ENCODE data around the gene FEN1.

Gene FEN1

GRCh38 chr11:61797263-61797944 is 4.7 kb downstream of the FEN1 start:
- Histone ChIP-seq H3K23ac (ENCODE audit: low read length) (no peak overlapping the region), H3K4ac (ENCODE audit: low read depth, low read length) (no peak overlapping the region), H2AK5ac (ENCODE audit: low read length) (no peak overlapping the region), H3K79me1 (ENCODE audit: low read length) (peaks cover 15% of the 10 kb centered on the region), H2BK120ac (ENCODE audit: low read depth, low read length) (no peak overlapping the region), H2BK15ac (replicated peaks; ENCODE audit: low read depth) (no peak overlapping the region), H4K5ac (ENCODE audit: low read length) (no peak overlapping the region), H3K79me2 (ENCODE audit: control insufficient read depth, insufficient read depth, low read length) (peaks cover 33% of the 10 kb centered on the region), H4K8ac (ENCODE audit: low read depth, low read length) (no peak overlapping the region), H3K56ac (ENCODE audit: low read length) (no peak overlapping the region), H3K9ac (ENCODE audit: low read length) (no peak overlapping the region), H3K27me3 (ENCODE audit: insufficient read depth, low read length, poor library complexity) (no peaks in the 10 kb centered on the region), H3K36me3 (ENCODE audit: control insufficient read depth, insufficient read depth, low read length) (peaks cover 11% of the 10 kb centered on the region), H3K4me2 (ENCODE audit: low read length) (no peak overlapping the region), H3K4me3 (ENCODE audit: low read length) (no peak overlapping the region), H3K18ac (ENCODE audit: low read length) (no peak overlapping the region), H2BK5ac (ENCODE audit: low read length) (no peak overlapping the region), H3K4me1 (ENCODE audit: control insufficient read depth, low read depth, low read length) (no peaks in the 10 kb centered on the region), H3K27ac (ENCODE audit: low read depth, low read length) (no peak overlapping the region)
- DNase-seq = peak; percentile 86
- no CpG with 5 or more reads among the region's 3 CpGs for WGBS (ENCODE audit: extremely low coverage, insufficient coverage, low lambda C conversion rate)

- Histone ChIP-seq H3K4me3 (ENCODE audit: low read length) (no peak overlapping the region), H3K79me2 (ENCODE audit: control insufficient read depth, insufficient read depth, low read length) (peaks cover 15% of the 10 kb centered on the region), H3K18ac (ENCODE audit: low read length) (no peak overlapping the region), H3K56ac (ENCODE audit: low read length) (no peak overlapping the region), H4K8ac (ENCODE audit: low read depth, low read length) (no peak overlapping the region), H3K27ac (ENCODE audit: low read depth, low read length) (no peak overlapping the region), H2BK15ac (replicated peaks; ENCODE audit: low read depth) (no peak overlapping the region), H3K9ac (ENCODE audit: low read length) (no peak overlapping the region), H4K5ac (ENCODE audit: low read length) (no peak overlapping the region), H3K36me3 (ENCODE audit: control insufficient read depth, insufficient read depth, low read length) (peaks cover 32% of the 10 kb centered on the region), H3K4ac (ENCODE audit: low read depth, low read length) (no peak overlapping the region), H3K79me1 (ENCODE audit: low read length) (peaks cover 13% of the 10 kb centered on the region), H3K27me3 (ENCODE audit: insufficient read depth, low read length, poor library complexity) (no peaks in the 10 kb centered on the region), H3K23ac (ENCODE audit: low read length) (no peak overlapping the region), H3K4me1 (ENCODE audit: control insufficient read depth, low read depth, low read length) (no peaks in the 10 kb centered on the region), H3K4me2 (ENCODE audit: low read length) (no peak overlapping the region), H2BK120ac (ENCODE audit: low read depth, low read length) (no peak overlapping the region), H2AK5ac (ENCODE audit: low read length) (no peak overlapping the region), H2BK5ac (ENCODE audit: low read length) (no peak overlapping the region)
- no CpG with 5 or more reads among the region's 2 CpGs for WGBS (ENCODE audit: extremely low coverage, insufficient coverage, low lambda C conversion rate)
- no peak for DNase-seq
Measured at GRCh38 chr11:61799665-61800284, 7.1 kb downstream of the FEN1 start.

- Histone ChIP-seq H3K27ac (ENCODE audit: low read depth, low read length) (no peak overlapping the region), H3K9ac (ENCODE audit: low read length) (no peak overlapping the region)
Measured at GRCh38 chr11:61800331-61801281, 7.9 kb downstream of the FEN1 start.

DNA sequence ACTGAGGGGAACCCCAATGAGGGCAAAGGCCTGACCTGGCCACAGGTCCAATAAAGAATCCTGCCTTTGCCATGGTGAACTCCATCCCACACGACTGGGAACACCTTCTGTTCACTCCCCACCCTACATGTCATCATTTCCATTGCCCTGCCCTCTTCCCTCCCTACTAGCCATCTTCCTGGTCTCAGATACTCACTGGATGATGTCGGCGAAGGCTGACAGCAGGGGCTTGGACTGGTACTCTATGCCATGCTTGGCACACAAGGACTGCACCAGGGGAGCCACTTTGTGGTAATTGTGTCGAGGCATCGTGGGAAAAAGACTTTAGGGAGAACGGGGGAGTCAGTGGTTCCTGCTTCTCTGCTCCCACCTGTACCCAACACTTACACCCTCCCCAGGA is 9.9 kb downstream of the FEN1 start:
- no peak overlapping the region for H2AK5ac ChIP-seq (ENCODE audit: low read length)
- no peak overlapping the region for H4K5ac ChIP-seq (ENCODE audit: low read length)
- no peak overlapping the region for H3K56ac ChIP-seq (ENCODE audit: low read length)
- H2BK15ac ChIP-seq (replicated peaks; ENCODE audit: low read depth) = no peak overlapping the region
- H3K4ac ChIP-seq (ENCODE audit: low read depth, low read length) = no peak overlapping the region
- H3K79me2 ChIP-seq (ENCODE audit: control insufficient read depth, insufficient read depth, low read length) = no peaks in the 10 kb centered on the region
- no peak overlapping the region for H4K8ac ChIP-seq (ENCODE audit: low read depth, low read length)
- no peak overlapping the region for H3K4me2 ChIP-seq (ENCODE audit: low read length)
- H3K18ac ChIP-seq (ENCODE audit: low read length) = no peak overlapping the region
- H3K9ac ChIP-seq (ENCODE audit: low read length) = no peak overlapping the region
- no peak overlapping the region for H2BK5ac ChIP-seq (ENCODE audit: low read length)
- H2BK120ac ChIP-seq (ENCODE audit: low read depth, low read length) = no peak overlapping the region
- no peaks in the 10 kb centered on the region for H3K4me1 ChIP-seq (ENCODE audit: control insufficient read depth, low read depth, low read length)
- no CpG with 5 or more reads among the region's 6 CpGs for WGBS (ENCODE audit: extremely low coverage, insufficient coverage, low lambda C conversion rate)
- no peak for DNase-seq
- H3K27me3 ChIP-seq (ENCODE audit: insufficient read depth, low read length, poor library complexity) = no peaks in the 10 kb centered on the region
- H3K23ac ChIP-seq (ENCODE audit: low read length) = no peak overlapping the region
- no peak overlapping the region for H3K4me3 ChIP-seq (ENCODE audit: low read length)
- no peak overlapping the region for H3K27ac ChIP-seq (ENCODE audit: low read depth, low read length)
- peaks cover 6% of the 10 kb centered on the region for H3K79me1 ChIP-seq (ENCODE audit: low read length)
- H3K36me3 ChIP-seq (ENCODE audit: control insufficient read depth, insufficient read depth, low read length) = peaks cover 41% of the 10 kb centered on the region

More at GRCh38 chr11:61800331-61801281, 7.9 kb downstream of the FEN1 start:
- Histone ChIP-seq H3K79me1 (ENCODE audit: low read length) (peaks cover 8% of the 10 kb centered on the region), H2BK5ac (ENCODE audit: low read length) (no peak overlapping the region), H3K23ac (ENCODE audit: low read length) (no peak overlapping the region), H4K5ac (ENCODE audit: low read length) (no peak overlapping the region), H3K18ac (ENCODE audit: low read length) (no peak overlapping the region), H2AK5ac (ENCODE audit: low read length) (no peak overlapping the region), H3K56ac (ENCODE audit: low read length) (no peak overlapping the region), H3K4me1 (ENCODE audit: control insufficient read depth, low read depth, low read length) (no peaks in the 10 kb centered on the region), H2BK15ac (replicated peaks; ENCODE audit: low read depth) (no peak overlapping the region), H3K79me2 (ENCODE audit: control insufficient read depth, insufficient read depth, low read length) (peaks cover 6% of the 10 kb centered on the region), H3K27me3 (ENCODE audit: insufficient read depth, low read length, poor library complexity) (no peaks in the 10 kb centered on the region), H3K4me3 (ENCODE audit: low read length) (no peak overlapping the region), H3K36me3 (ENCODE audit: control insufficient read depth, insufficient read depth, low read length) (peaks cover 37% of the 10 kb centered on the region), H3K4me2 (ENCODE audit: low read length) (no peak overlapping the region), H4K8ac (ENCODE audit: low read depth, low read length) (no peak overlapping the region), H2BK120ac (ENCODE audit: low read depth, low read length) (no peak overlapping the region), H3K4ac (ENCODE audit: low read depth, low read length) (no peak overlapping the region)
- no CpG with 5 or more reads among the region's 3 CpGs for WGBS (ENCODE audit: extremely low coverage, insufficient coverage, low lambda C conversion rate)
- no peak for DNase-seq

DNA sequence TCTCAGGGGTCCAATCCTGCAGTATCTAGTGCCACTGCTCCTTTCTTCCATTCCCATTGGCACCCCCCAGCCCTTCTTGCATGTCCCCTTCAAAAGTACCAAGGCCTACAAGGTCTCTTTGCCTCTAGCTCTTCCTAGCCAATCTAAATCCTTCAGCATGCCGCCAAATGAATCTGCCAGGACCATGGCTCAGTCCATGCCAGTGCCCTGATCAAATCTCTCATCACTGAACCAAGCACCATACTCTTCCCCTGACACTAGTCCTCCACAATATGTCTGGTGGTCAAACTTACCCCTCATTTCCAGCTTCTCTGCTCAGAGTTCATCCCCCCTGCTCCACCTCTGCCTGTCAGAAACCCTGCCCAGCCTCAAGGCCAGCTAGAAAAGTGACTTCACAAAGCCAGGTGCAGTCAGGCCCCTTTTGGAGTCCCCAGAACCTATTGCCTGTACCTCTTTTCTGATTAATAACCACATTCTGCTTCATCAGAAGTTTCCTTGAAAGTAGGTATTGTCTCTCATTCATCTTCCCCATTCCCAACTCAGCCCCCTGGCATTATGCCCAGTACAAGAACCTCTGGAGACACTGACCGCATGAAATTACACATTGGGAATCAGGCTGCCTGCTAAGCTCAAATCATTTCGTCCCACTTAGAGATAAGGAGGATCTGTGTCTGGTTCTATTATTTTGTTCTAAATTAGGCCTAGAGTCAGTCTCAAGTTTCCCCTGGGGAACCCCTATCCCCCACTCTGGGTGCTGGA is 11.4 kb downstream of the FEN1 start:
- Histone ChIP-seq H3K18ac (ENCODE audit: low read length) (no peak overlapping the region), H4K5ac (ENCODE audit: low read length) (no peak overlapping the region), H2BK120ac (ENCODE audit: low read depth, low read length) (no peak overlapping the region), H3K27ac (ENCODE audit: low read depth, low read length) (no peak overlapping the region), H3K23ac (ENCODE audit: low read length) (no peak overlapping the region), H3K27me3 (ENCODE audit: insufficient read depth, low read length, poor library complexity) (no peaks in the 10 kb centered on the region), H3K4me3 (ENCODE audit: low read length) (no peak overlapping the region), H3K4me1 (ENCODE audit: control insufficient read depth, low read depth, low read length) (no peaks in the 10 kb centered on the region), H2AK5ac (ENCODE audit: low read length) (no peak overlapping the region), H3K9ac (ENCODE audit: low read length) (no peak overlapping the region), H3K79me2 (ENCODE audit: control insufficient read depth, insufficient read depth, low read length) (no peaks in the 10 kb centered on the region), H2BK15ac (replicated peaks; ENCODE audit: low read depth) (no peak overlapping the region), H3K4ac (ENCODE audit: low read depth, low read length) (no peak overlapping the region), H3K79me1 (ENCODE audit: low read length) (peaks cover 6% of the 10 kb centered on the region), H4K8ac (ENCODE audit: low read depth, low read length) (no peak overlapping the region), H3K36me3 (ENCODE audit: control insufficient read depth, insufficient read depth, low read length) (peaks cover 44% of the 10 kb centered on the region), H3K56ac (ENCODE audit: low read length) (no peak overlapping the region), H2BK5ac (ENCODE audit: low read length) (no peak overlapping the region), H3K4me2 (ENCODE audit: low read length) (no peak overlapping the region)
- DNase-seq = no peak
- no CpG with 5 or more reads among the region's 3 CpGs for WGBS (ENCODE audit: extremely low coverage, insufficient coverage, low lambda C conversion rate)

Data from mesendoderm (in vitro differentiated cells).